Measurements from ENCODE around the gene DNAJB12. TPM values are rescaled to one million over a fixed set of nuclear protein-coding genes. Genes with fewer than 3 reads are reported as not detected.

Gene DNAJB12
- total RNA-seq, 2 experiments from 2014 or later, result 19.7 to 21.9 TPM

DNA sequence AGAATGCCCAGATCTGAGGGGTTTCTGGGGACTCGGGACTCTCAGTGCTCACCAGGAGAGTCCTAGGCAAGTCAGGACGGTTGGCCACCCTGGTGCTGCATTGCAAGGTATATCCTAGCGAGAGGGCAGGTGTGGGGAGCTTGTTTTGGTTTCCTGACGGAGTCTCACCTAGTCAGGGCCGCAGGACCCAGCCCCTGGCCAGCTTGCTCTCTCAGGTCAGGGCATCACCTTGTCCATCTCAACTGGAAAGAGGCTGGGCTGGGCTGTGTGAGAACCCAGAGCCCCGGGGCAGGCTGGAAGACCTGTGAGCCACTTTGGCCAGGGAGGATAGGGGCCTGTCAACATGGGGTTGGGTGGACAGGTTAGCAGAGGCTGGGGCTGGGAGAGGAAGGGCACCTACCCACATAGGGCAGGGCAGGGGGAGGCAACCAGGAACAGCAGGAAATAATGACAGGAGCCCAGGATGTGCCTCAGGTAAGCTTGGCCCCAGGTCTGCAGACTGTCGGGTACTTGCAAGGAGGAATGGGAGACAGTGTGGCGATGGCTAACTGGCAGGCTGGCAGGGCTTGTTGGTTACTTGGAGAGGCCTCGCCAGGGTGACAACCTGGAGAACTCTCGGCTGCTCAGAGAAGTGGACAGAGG is 31.5 kb downstream of the DNAJB12 start:
- Mint-ChIP-seq H3K36me3 (ENCODE audit: low read depth) (peaks cover 24% of the 10 kb centered on the region), H3K9me3 (ENCODE audit: low read depth) (peaks cover 3% of the 10 kb centered on the region), H3K27me3 (no peaks in the 10 kb centered on the region), H3K4me1 (peaks cover 66% of the 10 kb centered on the region), H3K4me3 (peak overlapping the region; percentile 84), H3K27ac (peak overlapping the region; percentile 100)
- POLR2A ChIA-PET, result interaction anchor here (0.7 to 8.2 kb wide), 6 partner anchors 11 to 333 kb away, joined by 3 to 124 read pairs (median 36); no protein-coding TSS in a partner anchor
- no peak for DNase-seq
- intact Hi-C loops (cut with DNase I, micrococcal nuclease), result loop anchor here (5.0 kb wide), 2 partner anchors 106 to 556 kb away; partner anchors contain the start of genes ANAPC16 (in 1 of the 2) and ASCC1 (in 1 of the 2)
- CTCF ChIA-PET, result interaction anchor here (0.6 kb wide), 2 partner anchors 20 to 1554 kb away, joined by 3 read pairs; no protein-coding TSS in a partner anchor
- ATAC-seq, result no peak

DNA sequence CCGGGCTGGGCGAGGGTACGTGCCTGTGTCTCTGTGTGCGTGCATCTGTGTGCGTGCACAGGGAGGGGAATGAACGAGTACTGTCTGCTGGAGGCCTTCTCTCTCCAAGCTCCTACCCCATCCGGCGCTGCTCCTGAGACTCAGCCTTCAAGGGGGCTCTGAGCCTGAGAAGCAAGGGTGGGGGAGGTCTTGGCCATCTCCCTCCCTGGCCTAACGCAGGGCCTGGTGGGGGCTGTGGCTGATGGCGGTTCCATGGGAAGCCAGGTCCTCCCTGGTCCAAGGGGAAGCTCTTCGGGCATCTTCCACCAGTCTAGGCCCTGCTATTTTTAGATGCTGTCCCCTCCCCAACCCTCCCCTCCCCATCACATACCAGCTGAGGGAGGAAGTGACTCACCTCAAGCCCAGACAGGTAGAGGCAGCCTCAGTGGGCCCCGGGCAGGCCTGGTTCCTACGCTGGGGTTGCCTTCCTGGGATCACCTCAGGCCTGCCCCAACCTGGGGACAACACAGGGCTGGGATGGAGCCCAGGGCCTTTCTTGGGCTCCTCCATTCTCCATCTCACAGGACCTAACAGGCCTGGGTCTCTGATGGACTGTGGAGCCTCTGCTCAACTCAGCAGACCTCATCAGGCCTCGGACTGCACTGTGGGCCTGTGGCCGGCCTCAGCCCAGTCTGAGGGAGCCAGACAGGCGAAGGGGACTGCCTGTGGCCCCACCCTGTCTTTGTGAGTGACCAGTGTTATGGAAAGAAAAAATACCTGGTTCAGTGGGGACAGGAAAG is 32.2 kb downstream of the DNAJB12 start:
- no peaks in the 10 kb centered on the region for H3K27me3 Mint-ChIP-seq
- H3K4me1 Mint-ChIP-seq, result peaks cover 65% of the 10 kb centered on the region
- DNase-seq, result peak; percentile 82
- H3K36me3 Mint-ChIP-seq (ENCODE audit: low read depth), result peaks cover 17% of the 10 kb centered on the region
- peak overlapping the region; percentile 84 for H3K4me3 Mint-ChIP-seq
- POLR2A ChIA-PET, result interaction anchor here (0.7 to 8.2 kb wide), 9 partner anchors 9 to 333 kb away, joined by 3 to 124 read pairs (median 29); partner anchors contain the start of gene DDIT4
- peak overlapping the region; percentile 100 for H3K27ac Mint-ChIP-seq
- CTCF ChIA-PET, result interaction anchor here (0.5 to 4.2 kb wide), 4 partner anchors 14 to 614 kb away, joined by 3 to 20 read pairs (median 4); no protein-coding TSS in a partner anchor
- ATAC-seq, result peak; percentile 5
- peaks cover 3% of the 10 kb centered on the region for H3K9me3 Mint-ChIP-seq (ENCODE audit: low read depth)
- intact Hi-C loops (cut with DNase I, micrococcal nuclease), result loop anchor here (5.0 kb wide), 2 partner anchors 105 to 555 kb away; partner anchors contain the start of genes ANAPC16 (in 1 of the 2) and ASCC1 (in 1 of the 2)

DNA sequence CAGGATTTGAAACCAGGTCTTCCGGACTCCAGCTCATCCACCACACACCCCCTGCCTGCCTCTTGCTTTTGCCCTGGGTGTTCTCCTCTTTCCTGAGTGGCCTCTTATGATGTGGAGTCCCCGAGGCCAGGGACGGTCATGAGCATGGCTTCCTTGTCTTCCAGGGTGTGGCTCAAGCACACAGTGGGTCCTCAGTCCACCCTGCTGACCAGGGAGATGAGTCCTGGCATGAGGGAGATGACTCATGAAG is 32.8 kb downstream of the DNAJB12 start:
- ChIA-PET POLR2A (interaction anchor here (0.8 to 8.2 kb wide), 10 partner anchors 8 to 61 kb away, joined by 4 to 124 read pairs (median 27); partner anchors contain the start of gene DDIT4), CTCF (interaction anchor here (0.5 to 4.2 kb wide), 7 partner anchors 8 to 614 kb away, joined by 3 to 20 read pairs (median 4); no protein-coding TSS in a partner anchor)
- Mint-ChIP-seq H3K36me3 (ENCODE audit: low read depth) (peaks cover 16% of the 10 kb centered on the region), H3K27me3 (no peaks in the 10 kb centered on the region), H3K4me3 (peak overlapping the region; percentile 84), H3K4me1 (peaks cover 69% of the 10 kb centered on the region), H3K9me3 (ENCODE audit: low read depth) (peaks cover 3% of the 10 kb centered on the region), H3K27ac (peak overlapping the region; percentile 100)
- ATAC-seq (no peak), DNase-seq (no peak)
- intact Hi-C loops (cut with DNase I, micrococcal nuclease), result loop anchor here (5.0 kb wide), 2 partner anchors 105 to 555 kb away; partner anchors contain the start of genes ANAPC16 (in 1 of the 2) and ASCC1 (in 1 of the 2)

GRCh38 chr10:72321248-72322029 is 33.3 kb downstream of the DNAJB12 start:
- H3K27ac Mint-ChIP-seq, result peak overlapping the region; percentile 100
- peaks cover 1% of the 10 kb centered on the region for H3K9me3 Mint-ChIP-seq (ENCODE audit: low read depth)
- H3K36me3 Mint-ChIP-seq (ENCODE audit: low read depth), result peaks cover 12% of the 10 kb centered on the region
- peaks cover 69% of the 10 kb centered on the region for H3K4me1 Mint-ChIP-seq
- H3K27me3 Mint-ChIP-seq, result no peaks in the 10 kb centered on the region
- CTCF ChIA-PET, result interaction anchor here (0.5 to 4.9 kb wide), 15 partner anchors 9 to 613 kb away, joined by 3 to 22 read pairs (median 6); partner anchors contain the start of gene DDIT4
- no peak for ATAC-seq
- peak; percentile 51 for DNase-seq
- intact Hi-C loops (cut with DNase I, micrococcal nuclease), result loop anchor here (5.0 kb wide), 2 partner anchors 104 to 554 kb away; partner anchors contain the start of genes ANAPC16 (in 1 of the 2) and ASCC1 (in 1 of the 2)
- peak overlapping the region; percentile 84 for H3K4me3 Mint-ChIP-seq
- POLR2A ChIA-PET, result interaction anchor here (0.8 to 8.2 kb wide), 15 partner anchors 8 to 103 kb away, joined by 3 to 124 read pairs (median 12); partner anchors contain the start of gene DDIT4

DNA sequence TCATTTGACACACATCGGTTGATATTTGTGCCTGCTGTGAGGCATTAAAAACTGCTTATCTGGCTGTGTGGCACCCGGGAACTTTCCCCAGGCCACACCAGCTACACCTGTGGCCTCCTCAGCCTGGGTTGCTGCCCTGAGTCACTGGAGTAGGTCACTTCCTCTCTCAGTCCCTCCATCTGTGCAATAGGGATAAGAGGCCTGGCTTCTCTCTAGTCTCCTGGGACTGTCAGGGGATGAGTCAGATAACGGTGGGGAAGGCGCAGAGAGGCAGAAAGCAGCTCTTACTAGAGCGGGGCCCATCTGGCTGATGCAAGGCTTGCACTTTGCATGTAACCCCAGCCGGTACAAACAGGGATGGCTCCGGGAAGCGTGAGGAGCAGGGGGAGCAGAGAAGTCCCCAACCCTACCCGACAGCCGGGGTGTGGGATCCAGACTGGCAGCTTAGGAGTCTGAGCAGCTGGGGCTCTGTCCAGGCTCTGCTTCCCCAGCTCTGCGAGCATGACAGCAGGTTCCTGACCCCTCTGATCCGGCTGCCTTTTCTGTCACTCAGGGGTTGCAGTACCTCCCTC is 34.0 kb downstream of the DNAJB12 start:
- intact Hi-C loops (cut with DNase I, micrococcal nuclease), result loop anchor here (1.0 to 5.0 kb wide), 12 partner anchors 8 to 553 kb away; partner anchors contain the start of genes ANAPC16 (in 2 of the 2), ASCC1 (in 2 of the 2), DDIT4 (in 2 of the 2) and DNAJB12 (in 1 of the 2)
- Mint-ChIP-seq H3K4me3 (peak overlapping the region; percentile 84), H3K4me1 (peaks cover 72% of the 10 kb centered on the region), H3K9me3 (ENCODE audit: low read depth) (no peaks in the 10 kb centered on the region), H3K36me3 (ENCODE audit: low read depth) (peaks cover 13% of the 10 kb centered on the region), H3K27ac (peak overlapping the region; percentile 100), H3K27me3 (no peaks in the 10 kb centered on the region)
- DNase-seq (peak; percentile 91), ATAC-seq (peak; percentile 75)
- ChIA-PET CTCF (interaction anchor here (0.6 to 4.9 kb wide), 15 partner anchors 10 to 424 kb away, joined by 3 to 22 read pairs (median 6); partner anchors contain the start of gene DDIT4), POLR2A (interaction anchor here (0.8 to 8.2 kb wide), 15 partner anchors 9 to 102 kb away, joined by 3 to 124 read pairs (median 12); partner anchors contain the start of gene DDIT4)

GRCh38 chr10:72319416-72320254 is 35.1 kb downstream of the DNAJB12 start:
- intact Hi-C loops (cut with DNase I, micrococcal nuclease), result loop anchor here (1.0 to 5.0 kb wide), 12 partner anchors 9 to 552 kb away; partner anchors contain the start of genes ANAPC16 (in 2 of the 2), ASCC1 (in 2 of the 2), DDIT4 (in 2 of the 2) and DNAJB12 (in 1 of the 2)
- CTCF ChIA-PET, result interaction anchor here (1.2 to 4.9 kb wide), 11 partner anchors 8 to 98 kb away, joined by 4 to 22 read pairs (median 7); partner anchors contain the start of gene DDIT4
- H3K36me3 Mint-ChIP-seq (ENCODE audit: low read depth), result peaks cover 9% of the 10 kb centered on the region
- H3K4me1 Mint-ChIP-seq, result peaks cover 84% of the 10 kb centered on the region
- H3K4me3 Mint-ChIP-seq, result peak overlapping the region; percentile 86
- DNase-seq (peak; percentile 95), ATAC-seq (peak; percentile 48)
- no peaks in the 10 kb centered on the region for H3K27me3 Mint-ChIP-seq
- POLR2A ChIA-PET, result interaction anchor here (0.7 to 8.2 kb wide), 13 partner anchors 8 to 184 kb away, joined by 3 to 124 read pairs (median 16); no protein-coding TSS in a partner anchor
- H3K27ac Mint-ChIP-seq, result peak overlapping the region; percentile 100
- H3K9me3 Mint-ChIP-seq (ENCODE audit: low read depth), result no peaks in the 10 kb centered on the region

GRCh38 chr10:72318418-72319262 is 36.1 kb downstream of the DNAJB12 start:
- DNase-seq (peak; percentile 35), ATAC-seq (no peak)
- H3K4me3 Mint-ChIP-seq, result peak overlapping the region; percentile 86
- H3K27me3 Mint-ChIP-seq, result no peaks in the 10 kb centered on the region
- no peaks in the 10 kb centered on the region for H3K9me3 Mint-ChIP-seq (ENCODE audit: low read depth)
- intact Hi-C loops (cut with DNase I, micrococcal nuclease), result loop anchor here in 1 of 2 experiments (1.0 kb wide), 1 partner anchor 13 kb away; no protein-coding TSS in a partner anchor
- H3K4me1 Mint-ChIP-seq, result peaks cover 82% of the 10 kb centered on the region
- ChIA-PET CTCF (interaction anchor here (0.7 to 4.9 kb wide), 6 partner anchors 8 to 47 kb away, joined by 3 to 22 read pairs (median 5); no protein-coding TSS in a partner anchor), POLR2A (interaction anchor here (0.6 to 8.2 kb wide), 10 partner anchors 10 to 183 kb away, joined by 3 to 124 read pairs (median 10); no protein-coding TSS in a partner anchor)
- H3K27ac Mint-ChIP-seq, result peak overlapping the region; percentile 99
- peaks cover 8% of the 10 kb centered on the region for H3K36me3 Mint-ChIP-seq (ENCODE audit: low read depth)

DNA sequence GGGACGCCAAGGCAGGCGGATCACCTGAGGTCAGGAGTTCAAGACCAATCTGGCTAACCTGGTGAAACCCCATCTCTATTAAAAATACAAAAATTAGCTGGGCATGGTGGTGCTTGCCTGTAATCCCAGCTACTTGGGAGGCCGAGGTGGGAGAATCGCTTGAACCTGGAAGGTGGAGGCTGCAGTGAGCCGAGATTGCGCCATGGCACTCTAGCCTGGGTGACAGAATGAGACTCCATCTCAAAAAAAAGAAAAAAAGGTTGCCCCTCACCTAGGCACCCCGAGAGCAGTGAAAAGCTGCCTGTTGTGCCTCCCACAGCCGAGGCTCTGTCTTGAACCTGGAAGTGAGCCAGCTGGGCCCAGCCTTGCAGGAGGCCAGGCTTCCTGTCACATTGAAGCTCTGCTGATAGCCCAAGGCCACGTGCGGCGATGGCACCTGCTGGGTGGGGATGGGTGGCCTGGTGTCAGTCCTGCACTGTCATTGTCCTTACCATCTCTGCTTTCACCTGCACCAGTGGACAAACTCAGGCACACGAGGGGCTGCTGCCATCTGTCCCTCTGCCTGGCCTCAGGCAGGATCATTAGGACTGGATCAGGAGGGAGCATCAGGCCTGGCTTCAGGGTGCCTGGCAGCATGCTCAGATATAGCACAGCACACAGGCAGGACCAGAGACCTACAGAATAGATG is 37.8 kb downstream of the DNAJB12 start:
- Mint-ChIP-seq H3K4me1 (peaks cover 68% of the 10 kb centered on the region), H3K9me3 (ENCODE audit: low read depth) (no peaks in the 10 kb centered on the region), H3K27me3 (no peaks in the 10 kb centered on the region), H3K4me3 (peak overlapping the region; percentile 34), H3K27ac (peak overlapping the region; percentile 92), H3K36me3 (ENCODE audit: low read depth) (peaks cover 6% of the 10 kb centered on the region)
- DNase-seq (peak; percentile 78), ATAC-seq (no peak)
- intact Hi-C loops (cut with DNase I, micrococcal nuclease), result no loop called here
- POLR2A ChIA-PET, result interaction anchor here (0.6 to 8.2 kb wide), 4 partner anchors 12 to 248 kb away, joined by 3 to 104 read pairs (median 5); no protein-coding TSS in a partner anchor
- CTCF ChIA-PET, result interaction anchor here (0.6 to 4.9 kb wide), 5 partner anchors 9 to 1245 kb away, joined by 3 to 22 read pairs (median 4); no protein-coding TSS in a partner anchor
